DMS114 treated with DMSO at 0.1 percent for 48 hours (cell line): ENCODE measurements around the gene TMTC1.
A peak's percentile ranks its signal among the peaks of the same experiment; 100 is the strongest.
"Not testable (repeated sequence)": the region's sequence is repeated elsewhere in the genome, so short reads cannot be mapped to it uniquely, and the experiment has no call there.

ENCODE experiments used
- DNase-seq: peaks from one replicate; lab custom pipeline; 2025; ENCODE audit not compliant: unreplicated experiment; lab: John Stamatoyannopoulos, UW

The TMTC1 gene

GRCh38 chr12:29783773-29784666 lies at the start of gene TMTC1:
Gene TMTC1, minus strand, starts transcription at chr12:29783942. Its CDS starts 191 bp downstream, at chr12:29783751.
- DNase-seq, result peak; percentile 23

GRCh38 chr12:29831173-29831572 lies 47.4 kb upstream of the TMTC1 start:
- no peak for DNase-seq

DNA sequence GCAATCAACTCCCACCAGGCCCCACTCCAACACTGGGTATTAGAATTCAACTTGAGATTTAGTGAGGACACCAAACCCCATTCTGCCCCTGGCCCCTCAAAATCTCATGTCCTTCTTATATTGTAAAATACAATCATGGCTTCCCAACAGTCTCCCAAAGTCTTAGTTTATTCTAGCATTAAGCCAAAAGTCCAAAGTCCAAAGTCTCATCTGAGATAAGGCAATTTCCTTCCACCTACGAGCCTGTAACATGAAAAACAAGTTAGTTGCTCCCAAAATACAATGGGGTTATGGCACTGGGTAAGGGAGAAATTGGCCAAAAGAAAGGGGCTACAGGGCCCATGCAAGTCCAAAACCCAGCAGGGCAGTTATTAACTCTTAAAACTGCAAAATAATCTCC lies 46.6 kb upstream of the TMTC1 start:
- DNase-seq, result no peak

- no peak for DNase-seq
Measured at GRCh38 chr12:29818916-29819623, 35.3 kb upstream of the TMTC1 start.

GRCh38 chr12:29816874-29817725 lies 33.4 kb upstream of the TMTC1 start:
- no peak for DNase-seq

GRCh38 chr12:29809616-29810361 lies 26.0 kb upstream of the TMTC1 start:
- not testable (repeated sequence) for DNase-seq

GRCh38 chr12:29807129-29807528 lies 23.4 kb upstream of the TMTC1 start:
- no peak for DNase-seq

- no peak for DNase-seq
Measured at GRCh38 chr12:29804019-29804418, 20.3 kb upstream of the TMTC1 start.

- DNase-seq, result no peak
Measured at GRCh38 chr12:29799591-29799990, 15.8 kb upstream of the TMTC1 start.

- no peak for DNase-seq
Measured at GRCh38 chr12:29797565-29798355, 14.0 kb upstream of the TMTC1 start.

DNA sequence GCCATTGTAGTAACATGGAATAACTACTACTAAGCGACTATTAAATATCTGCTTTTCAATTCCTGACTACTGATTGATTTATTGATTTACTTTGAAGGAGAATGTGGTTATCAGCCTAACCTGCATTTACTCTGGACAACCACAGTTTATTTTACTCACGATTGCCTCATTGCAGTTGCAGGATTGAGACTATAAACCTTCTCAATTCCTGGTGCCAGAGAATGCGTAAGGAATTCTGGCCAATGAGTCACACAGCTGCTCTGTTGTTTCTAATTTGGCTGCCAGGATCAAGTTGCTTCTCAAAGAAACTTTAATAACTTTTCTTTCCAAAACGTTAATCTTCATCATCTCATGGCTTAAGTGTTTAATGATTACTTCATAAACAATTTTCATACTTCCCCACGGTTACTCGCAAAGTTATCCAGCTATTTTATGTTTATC lies 13.1 kb upstream of the TMTC1 start:
- DNase-seq, result no peak

DNA sequence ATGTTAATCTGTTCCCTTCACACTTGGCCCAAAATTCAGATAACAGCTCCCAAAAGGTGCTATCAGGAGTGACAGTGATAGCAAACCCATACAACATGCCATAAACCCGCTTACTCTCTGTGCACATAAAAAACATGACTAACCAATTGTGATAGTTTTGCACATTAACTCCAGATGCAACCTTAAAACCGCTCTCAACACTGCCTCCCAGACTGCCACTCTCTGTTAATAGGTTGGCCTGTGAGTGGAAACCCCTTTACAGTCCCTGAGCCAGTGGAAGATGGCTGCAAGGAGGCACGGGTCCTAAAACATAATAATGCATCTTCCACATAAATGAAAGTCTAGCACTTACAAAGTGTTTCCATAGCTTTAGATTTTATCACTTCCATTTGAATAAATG lies 12.0 kb upstream of the TMTC1 start:
- no peak for DNase-seq

GRCh38 chr12:29794862-29795261 lies 11.1 kb upstream of the TMTC1 start:
- DNase-seq, result no peak

GRCh38 chr12:29792853-29793252 lies 9.1 kb upstream of the TMTC1 start:
- no peak for DNase-seq

- DNase-seq, result no peak
Measured at GRCh38 chr12:29792132-29792531, 8.4 kb upstream of the TMTC1 start.

DNA sequence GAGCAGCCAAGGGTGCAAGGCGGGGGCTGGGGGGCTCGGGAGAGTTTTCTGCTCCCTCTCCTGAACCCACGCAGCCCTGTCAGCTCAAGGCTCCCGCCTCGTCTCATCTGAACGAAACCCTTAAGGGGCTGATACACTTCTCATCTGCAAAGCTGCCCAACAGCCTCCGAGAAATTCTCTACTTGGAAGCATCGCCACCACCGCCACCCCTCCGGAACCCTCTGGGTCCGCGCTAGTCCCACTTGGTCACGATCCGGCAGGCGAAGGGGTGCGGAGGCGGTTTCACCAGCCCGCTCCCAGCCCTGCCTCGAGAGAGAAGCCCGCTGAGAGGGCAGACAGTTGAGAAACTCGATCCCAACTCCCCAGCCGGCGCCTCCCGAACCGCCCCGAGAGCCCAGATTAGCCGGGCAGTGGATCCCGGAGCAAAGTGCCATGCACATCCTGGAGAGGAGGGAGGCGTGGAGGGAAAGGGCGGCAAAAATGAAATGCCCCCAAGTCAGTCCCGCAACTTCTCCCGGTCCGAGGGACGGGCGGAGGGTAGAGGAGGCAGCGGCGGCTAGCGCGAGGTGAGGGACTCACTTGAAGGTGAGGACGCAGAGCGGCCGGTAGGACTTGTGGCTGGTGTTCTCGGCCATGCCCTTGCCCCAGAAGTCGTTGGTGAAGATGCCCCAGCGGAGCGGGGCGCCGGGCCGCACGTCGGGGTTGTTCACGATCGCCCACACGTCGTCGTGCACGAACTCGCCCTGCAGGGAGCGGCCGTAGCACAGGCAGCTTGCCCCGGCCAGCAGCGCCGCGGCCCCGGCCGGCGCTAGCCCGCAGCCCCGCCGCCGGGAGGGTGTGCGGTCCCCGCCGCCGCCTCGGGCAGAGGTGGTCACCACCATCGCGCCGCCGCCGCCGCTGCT lies 620 bp downstream of the TMTC1 start:
- no peak for DNase-seq

DNA sequence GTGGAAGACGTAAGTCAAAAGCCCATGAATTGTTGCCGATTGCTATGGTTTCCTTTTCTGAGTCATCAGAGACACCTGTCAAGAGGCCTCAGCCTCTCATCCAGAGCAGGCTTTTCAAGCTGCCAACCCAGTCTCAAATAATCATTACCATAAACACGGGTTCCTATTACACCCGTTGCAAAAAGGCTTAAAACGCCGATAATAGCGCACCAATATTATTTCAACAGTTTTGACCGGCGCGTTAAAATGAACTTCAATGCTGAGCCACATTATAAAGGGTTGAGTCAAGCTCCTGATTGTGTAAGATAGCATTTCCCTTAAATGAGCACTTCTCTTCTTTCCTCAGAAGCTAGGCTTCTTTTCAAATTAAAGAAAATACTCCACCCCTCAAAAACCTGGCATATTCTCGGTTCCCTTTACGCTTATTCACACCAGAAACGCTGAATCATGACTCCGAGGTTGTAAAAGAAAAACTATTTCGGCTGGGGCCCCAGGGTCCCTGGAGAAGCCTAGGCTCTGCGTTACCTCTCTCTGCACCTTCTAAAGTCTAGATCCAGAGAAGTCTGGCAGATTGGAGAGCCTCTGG lies 1.4 kb downstream of the TMTC1 start:
- no peak for DNase-seq

DNA sequence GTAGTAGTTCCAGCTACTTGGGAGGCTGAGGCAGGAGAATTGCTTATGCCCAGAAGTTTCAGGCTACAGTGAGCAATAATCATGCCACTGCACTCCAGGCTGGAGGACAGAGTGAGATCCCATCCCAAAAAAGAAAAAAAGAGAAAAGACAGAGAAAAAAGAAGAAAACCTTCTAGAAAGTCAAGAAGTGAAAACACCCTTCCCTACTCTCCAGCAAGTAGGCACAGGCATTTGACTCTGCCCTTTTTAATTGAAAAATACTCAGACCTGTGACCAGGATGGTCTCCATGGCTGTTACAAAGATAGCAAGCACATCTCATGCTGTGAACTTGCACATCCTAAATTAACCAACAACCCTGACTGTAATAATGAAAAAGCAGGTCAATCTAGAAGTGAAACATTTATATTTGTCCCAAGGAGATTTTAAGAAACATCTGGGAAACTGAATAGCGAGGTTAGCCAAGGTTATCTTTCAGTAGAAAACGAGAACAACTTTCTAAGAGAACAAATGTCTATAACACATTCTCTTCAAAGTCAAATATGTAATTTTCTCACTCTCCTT lies 2.0 kb downstream of the TMTC1 start:
- DNase-seq, result no peak
